ENCODE measurements around the gene ALAD. TPM values are rescaled to one million over a fixed set of nuclear protein-coding genes. Genes with fewer than 3 reads are reported as not detected.

The ALAD gene
- total RNA-seq, 1 experiment from 2014 or later: 18.9 TPM

DNA sequence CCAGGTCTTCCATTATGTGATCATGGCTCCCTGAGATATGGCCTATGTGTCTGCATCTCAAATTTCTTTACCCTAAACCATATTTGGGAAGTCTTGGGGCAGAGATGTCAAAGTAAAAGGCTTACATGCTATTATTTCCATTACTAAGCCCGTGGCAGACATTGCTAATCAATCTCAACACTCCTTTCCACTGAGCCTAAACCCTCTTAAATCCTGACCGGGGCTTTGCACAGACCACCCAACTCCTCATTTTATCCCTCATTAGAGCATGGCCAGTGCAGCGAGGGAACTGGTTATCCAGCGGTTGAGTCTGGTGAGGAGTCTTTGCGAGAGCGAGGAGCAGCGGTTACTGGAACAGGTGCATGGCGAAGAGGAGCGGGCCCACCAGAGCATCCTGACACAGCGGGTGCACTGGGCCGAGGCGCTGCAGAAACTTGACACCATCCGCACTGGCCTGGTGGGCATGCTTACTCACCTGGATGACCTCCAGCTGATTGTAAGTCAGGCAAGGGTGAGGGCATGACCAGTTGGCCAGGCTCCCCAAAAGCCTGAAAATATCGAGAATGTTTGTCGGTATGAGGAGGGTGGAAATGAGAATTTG lies 40.7 kb downstream of the ALAD start:
- H3K4me3 ChIP-seq (ENCODE audit: low read depth, low read length, poor library complexity, severe bottlenecking): no peak overlapping the region
- POLR2A ChIA-PET (ENCODE audit: low non-redundant PET): no interaction called here
- no peaks in the 10 kb centered on the region for H3K36me3 ChIP-seq (ENCODE audit: insufficient read depth, low read length, poor library complexity, severe bottlenecking)
- H3K9me3 ChIP-seq (ENCODE audit: low read depth, low read length, poor library complexity, severe bottlenecking): no peaks in the 10 kb centered on the region
- no peak for TF ChIP-seq EZH2 (IDR thresholded peaks at IDR 0.05; ENCODE audit: borderline replicate concordance, low read depth, low read length, poor library complexity, severe bottlenecking)
- TF ChIP-seq, protein P1, sequence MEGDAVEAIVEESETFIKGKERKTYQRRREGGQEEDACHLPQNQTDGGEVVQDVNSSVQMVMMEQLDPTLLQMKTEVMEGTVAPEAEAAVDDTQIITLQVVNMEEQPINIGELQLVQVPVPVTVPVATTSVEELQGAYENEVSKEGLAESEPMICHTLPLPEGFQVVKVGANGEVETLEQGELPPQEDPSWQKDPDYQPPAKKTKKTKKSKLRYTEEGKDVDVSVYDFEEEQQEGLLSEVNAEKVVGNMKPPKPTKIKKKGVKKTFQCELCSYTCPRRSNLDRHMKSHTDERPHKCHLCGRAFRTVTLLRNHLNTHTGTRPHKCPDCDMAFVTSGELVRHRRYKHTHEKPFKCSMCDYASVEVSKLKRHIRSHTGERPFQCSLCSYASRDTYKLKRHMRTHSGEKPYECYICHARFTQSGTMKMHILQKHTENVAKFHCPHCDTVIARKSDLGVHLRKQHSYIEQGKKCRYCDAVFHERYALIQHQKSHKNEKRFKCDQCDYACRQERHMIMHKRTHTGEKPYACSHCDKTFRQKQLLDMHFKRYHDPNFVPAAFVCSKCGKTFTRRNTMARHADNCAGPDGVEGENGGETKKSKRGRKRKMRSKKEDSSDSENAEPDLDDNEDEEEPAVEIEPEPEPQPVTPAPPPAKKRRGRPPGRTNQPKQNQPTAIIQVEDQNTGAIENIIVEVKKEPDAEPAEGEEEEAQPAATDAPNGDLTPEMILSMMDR (conservative IDR thresholded peaks at IDR 0.05; ENCODE audit: low read depth, low read length): no peak
- intact Hi-C loops (cut with micrococcal nuclease; ENCODE audit: unreplicated experiment): no loop called here
- peaks cover 7% of the 10 kb centered on the region for H3K27me3 ChIP-seq (replicated peaks; ENCODE audit: insufficient read depth, low read depth, low read length, poor library complexity)
- H3K4me1 ChIP-seq (ENCODE audit: insufficient read depth, low read length, poor library complexity, severe bottlenecking): no peaks in the 10 kb centered on the region
- DNase-seq (ENCODE audit: low spot score): no peak
- BruUV-seq (replicated peaks): no TSS peak
- CTCF ChIA-PET: no interaction called here
- H3K27ac ChIP-seq (ENCODE audit: low read depth, low read length, poor library complexity, severe bottlenecking): no peak overlapping the region

DNA sequence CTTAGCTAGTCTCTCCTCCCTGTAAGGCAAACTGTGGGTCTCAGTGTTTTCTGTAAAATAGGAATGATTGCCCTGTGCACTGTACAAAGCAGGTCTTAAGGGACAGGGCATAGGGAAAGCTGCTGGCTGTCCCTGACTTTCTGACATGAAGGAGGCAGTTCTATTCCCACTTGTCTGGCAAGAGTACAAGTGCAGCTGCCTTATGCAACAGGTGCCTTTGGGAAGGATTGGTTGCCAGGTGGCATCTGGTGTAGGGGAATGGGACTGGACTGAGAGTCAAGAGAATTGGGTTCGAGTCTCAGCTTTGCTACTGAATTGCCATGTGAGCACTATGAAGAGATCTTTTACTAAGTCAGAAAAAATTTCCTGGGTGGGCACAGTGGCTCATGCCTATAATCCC lies 41.7 kb downstream of the ALAD start:
- Histone ChIP-seq H3K27me3 (replicated peaks; ENCODE audit: insufficient read depth, low read depth, low read length, poor library complexity) (peaks cover 7% of the 10 kb centered on the region), H3K4me3 (ENCODE audit: low read depth, low read length, poor library complexity, severe bottlenecking) (no peak overlapping the region), H3K9me3 (ENCODE audit: low read depth, low read length, poor library complexity, severe bottlenecking) (no peaks in the 10 kb centered on the region), H3K27ac (ENCODE audit: low read depth, low read length, poor library complexity, severe bottlenecking) (no peak overlapping the region), H3K36me3 (ENCODE audit: insufficient read depth, low read length, poor library complexity, severe bottlenecking) (no peaks in the 10 kb centered on the region), H3K4me1 (ENCODE audit: insufficient read depth, low read length, poor library complexity, severe bottlenecking) (no peaks in the 10 kb centered on the region)
- BruUV-seq (replicated peaks): no TSS peak
- no peak for DNase-seq (ENCODE audit: low spot score)
- TF ChIP-seq EZH2 (IDR thresholded peaks at IDR 0.05; ENCODE audit: borderline replicate concordance, low read depth, low read length, poor library complexity, severe bottlenecking): no peak
- TF ChIP-seq, protein P1 (conservative IDR thresholded peaks at IDR 0.05; ENCODE audit: low read depth, low read length): no peak
- ChIA-PET CTCF (no interaction called here), POLR2A (ENCODE audit: low non-redundant PET) (no interaction called here)
- intact Hi-C loops (cut with micrococcal nuclease; ENCODE audit: unreplicated experiment): no loop called here

DNA sequence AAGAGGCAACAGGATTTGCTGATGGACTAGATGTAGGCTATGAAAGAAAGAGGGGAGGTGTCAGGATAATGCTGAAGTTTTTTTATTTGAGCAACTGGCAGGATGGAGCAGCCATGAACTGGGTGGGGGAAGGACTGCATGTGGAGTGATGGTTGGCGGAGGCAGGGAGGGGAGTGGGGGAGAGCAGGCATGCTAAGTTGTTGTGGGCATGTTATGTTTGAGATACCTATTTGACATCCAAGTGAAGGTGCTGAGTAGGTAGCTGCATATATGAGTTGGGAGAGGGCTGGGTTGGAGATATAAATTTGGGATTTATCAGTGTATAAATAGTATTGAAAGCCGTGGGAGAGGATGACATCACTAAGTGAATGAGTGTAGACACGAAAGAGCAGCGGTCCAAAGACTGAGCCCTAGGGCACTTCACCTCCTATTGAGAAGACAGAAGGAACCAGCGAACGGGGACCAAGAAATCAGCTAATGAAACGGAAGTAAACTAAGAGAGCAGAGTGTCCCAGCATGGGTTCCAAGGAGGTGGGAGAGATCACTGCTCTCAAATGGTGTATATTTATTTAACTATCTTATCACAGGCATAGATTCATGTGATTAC lies 44.3 kb downstream of the ALAD start:
- CTCF ChIA-PET: no interaction called here
- BruUV-seq (replicated peaks): no TSS peak
- no peak for DNase-seq (ENCODE audit: low spot score)
- H3K9me3 ChIP-seq (ENCODE audit: low read depth, low read length, poor library complexity, severe bottlenecking): no peaks in the 10 kb centered on the region
- no peak overlapping the region for H3K27ac ChIP-seq (ENCODE audit: low read depth, low read length, poor library complexity, severe bottlenecking)
- no peaks in the 10 kb centered on the region for H3K4me1 ChIP-seq (ENCODE audit: insufficient read depth, low read length, poor library complexity, severe bottlenecking)
- intact Hi-C loops (cut with micrococcal nuclease; ENCODE audit: unreplicated experiment): no loop called here
- peaks cover 16% of the 10 kb centered on the region for H3K27me3 ChIP-seq (replicated peaks; ENCODE audit: insufficient read depth, low read depth, low read length, poor library complexity)
- no peak for TF ChIP-seq EZH2 (IDR thresholded peaks at IDR 0.05; ENCODE audit: borderline replicate concordance, low read depth, low read length, poor library complexity, severe bottlenecking)
- TF ChIP-seq, protein P1 (conservative IDR thresholded peaks at IDR 0.05; ENCODE audit: low read depth, low read length): no peak
- no peaks in the 10 kb centered on the region for H3K36me3 ChIP-seq (ENCODE audit: insufficient read depth, low read length, poor library complexity, severe bottlenecking)
- POLR2A ChIA-PET (ENCODE audit: low non-redundant PET): no interaction called here
- no peak overlapping the region for H3K4me3 ChIP-seq (ENCODE audit: low read depth, low read length, poor library complexity, severe bottlenecking)
